Left cardiac atrium (tissue), 4 donors: ENCODE measurements around the gene KDELR3. TPM values are rescaled to one million over a fixed set of nuclear protein-coding genes. Genes with fewer than 3 reads are reported as not detected.
A peak's percentile ranks its signal among the peaks of the same experiment; 100 is the strongest.
"Not testable (repeated sequence)": the region's sequence is repeated elsewhere in the genome, so short reads cannot be mapped to it uniquely, and the experiment has no call there.

Experiments
- ATAC-seq, 2 donors: fragments of 200-7000 bp; cut with Tn5 transposase; one replicate each; pipeline ENCODE4 v1.9.1; 2020; ENCODE audit warnings: mild to moderate bottlenecking in 2 of 2, moderate library complexity in 2 of 2
- DNase-seq: peaks from one replicate; pipeline ENCODE4 v3.0.0-alpha.2; 2020
- intact Hi-C, 2 donors: fragments of 100-400 bp; cut with DNase I; formaldehyde crosslinking; loops; one replicate each; pipeline versions ENCODE4 v1.14.1 to v1.15.1; 2022 to 2023
- total RNA-seq, 2 donors: library from RNA; stranded (reverse); fragmentation: NEBNext Ultra II Directional; extraction: Animal tissue kit (Norgen Biotek cat#: 25700); gene quantifications; one replicate each; pipeline ENCODE4 v1.2.1, GENCODE V29; 2021
- donor health status: DM: no; HTN: yes; CAD: no.
- donor health status: DM: no; HTN: yes; CAD: no; lungs with severe emphysema.
- donor health status: DM: yes; HTN: yes; CAD: no.
- donor health status: Dilated cardiomyopathy.

The KDELR3 gene
- total RNA-seq, 2 donors from 2014 or later = 9.2 to 10.1 TPM

DNA sequence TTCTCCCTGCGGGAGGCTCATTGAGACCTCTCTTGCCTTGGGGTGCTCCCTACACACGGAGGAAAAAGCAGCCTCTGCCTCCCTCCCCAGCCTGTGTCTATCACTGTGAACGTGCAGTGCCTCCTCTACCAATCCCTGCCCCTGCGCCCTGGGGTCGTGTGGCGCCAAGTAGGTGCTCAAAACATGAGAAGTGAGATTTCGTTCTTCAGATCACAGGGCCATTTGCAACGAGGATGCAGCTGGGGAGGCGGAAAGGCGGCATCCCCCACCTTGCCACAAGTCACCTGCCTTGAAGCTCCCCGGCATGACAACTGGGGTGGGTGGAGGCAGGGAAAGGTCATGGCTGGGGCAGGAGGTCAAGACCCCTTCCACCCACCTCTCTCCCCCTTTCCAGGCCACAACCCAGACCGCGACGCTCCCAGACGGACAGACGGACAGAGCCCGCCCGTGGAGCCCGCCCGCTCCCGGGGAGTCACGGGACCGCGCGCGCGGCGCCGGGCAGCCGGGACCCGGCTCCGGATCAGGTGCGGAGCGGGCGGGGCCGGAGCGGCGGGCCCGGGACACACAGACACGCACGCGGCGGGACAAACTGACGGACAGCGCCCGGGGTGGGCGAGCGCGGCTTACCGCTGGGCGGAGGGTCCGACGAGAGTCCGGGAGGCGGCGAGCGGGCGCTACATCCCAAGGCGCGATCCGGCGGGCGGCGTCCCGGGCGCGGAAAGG, 13.4 kb upstream of the KDELR3 start:
- intact Hi-C loops = loop anchor here in 1 of 2 donors (5.0 kb wide), 1 partner anchor 42 kb away; no protein-coding TSS in a partner anchor
- DNase-seq (no peak), ATAC-seq (peak in 1 of 2 donors; percentile 6)

- intact Hi-C loops = loop anchor here in 1 of 2 donors (5.0 kb wide), 1 partner anchor 43 kb away; no protein-coding TSS in a partner anchor
- ATAC-seq (no peak), DNase-seq (no peak)
Observed at GRCh38 chr22:38455076-38455529, 12.8 kb upstream of the KDELR3 start, which contains the start of gene KCNJ4. TSS of gene KCNJ4 (minus strand) at chr22:38455199. CDS start at chr22:38428132, 27,067 bp downstream.

- DNase-seq (peak; percentile 50), ATAC-seq (peak; percentile 1 to 8)
- intact Hi-C loops = loop anchor here in 1 of 2 donors (5.0 kb wide), 1 partner anchor 43 kb away; no protein-coding TSS in a partner anchor
Observed at GRCh38 chr22:38455530-38456271, 12.2 kb upstream of the KDELR3 start.

- ATAC-seq = no peak
- intact Hi-C loops = loop anchor here in 1 of 2 donors (5.0 kb wide), 1 partner anchor 44 kb away; no protein-coding TSS in a partner anchor
- no peak for DNase-seq
Observed at GRCh38 chr22:38456272-38456835, 11.5 kb upstream of the KDELR3 start.

GRCh38 chr22:38456841-38457699, 10.8 kb upstream of the KDELR3 start:
- ATAC-seq (no peak), DNase-seq (peak; percentile 56)
- intact Hi-C loops = loop anchor here in 1 of 2 donors (5.0 kb wide), 1 partner anchor 45 kb away; no protein-coding TSS in a partner anchor

DNA sequence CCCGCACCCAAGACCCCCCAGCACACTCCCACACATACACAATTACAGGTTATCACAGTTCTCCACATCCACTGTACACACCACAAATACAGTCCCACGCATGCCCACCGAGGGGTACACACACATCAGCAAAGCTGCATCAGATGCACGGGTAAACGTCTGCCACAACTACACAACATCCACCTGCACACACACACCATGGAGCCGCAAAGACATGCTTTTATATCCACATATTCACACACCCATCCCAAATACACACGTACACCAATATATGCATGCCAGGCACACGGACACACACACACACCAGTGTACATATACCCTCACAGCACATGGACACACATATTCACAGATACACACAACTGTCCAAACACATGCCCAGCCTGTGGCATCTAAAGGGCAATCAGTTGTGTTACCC, 7.5 kb upstream of the KDELR3 start:
- DNase-seq (no peak), ATAC-seq (no peak)
- intact Hi-C loops = no loop called here

GRCh38 chr22:38461057-38461413, 6.9 kb upstream of the KDELR3 start:
- intact Hi-C loops = no loop called here
- DNase-seq (no peak), ATAC-seq (peak; percentile 6 to 10)

- ATAC-seq (peak; percentile 79 to 81), DNase-seq (peak; percentile 87)
- intact Hi-C loops = no loop called here
Observed at GRCh38 chr22:38461414-38462081, 6.3 kb upstream of the KDELR3 start.

DNA sequence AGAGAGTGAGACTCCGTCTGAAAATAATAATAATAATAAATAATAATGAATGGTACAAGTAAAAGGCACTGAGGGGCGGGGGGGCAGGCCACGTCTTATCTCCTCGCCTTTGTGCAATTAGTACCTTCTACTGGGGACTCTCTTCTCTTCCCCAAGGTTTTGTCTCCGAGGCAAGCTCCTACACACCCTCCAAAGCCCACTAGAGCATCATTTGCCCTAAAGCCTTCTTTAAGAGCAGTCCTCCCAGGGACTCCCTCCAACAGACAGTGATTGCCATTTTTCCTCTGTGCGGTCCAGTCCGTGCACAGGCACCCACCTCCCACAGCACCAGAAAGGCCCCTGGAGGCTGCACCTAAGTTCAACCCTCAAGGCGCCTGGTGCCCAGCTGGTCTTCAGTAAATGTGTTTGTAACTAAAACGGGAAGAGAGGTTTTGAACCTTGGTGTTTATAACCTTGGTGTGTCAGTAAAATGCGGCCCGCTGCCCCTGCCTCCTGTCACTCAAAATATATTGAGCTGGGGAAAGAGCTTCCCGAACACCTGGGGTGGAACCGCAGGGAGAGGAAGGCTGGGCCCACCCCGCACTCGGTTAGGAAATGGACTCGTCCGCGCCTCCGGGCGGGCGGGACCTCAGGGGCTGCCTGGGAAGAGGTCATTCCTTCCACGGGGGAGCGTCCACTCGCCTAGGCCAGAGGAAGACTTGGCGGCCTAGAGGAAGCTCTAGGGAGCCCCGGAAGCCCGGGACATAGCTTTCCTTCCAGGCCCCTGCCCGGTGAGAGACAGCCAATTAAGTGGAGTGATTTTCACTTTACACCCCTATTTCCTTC, 4.7 kb upstream of the KDELR3 start:
- DNase-seq (peak; percentile 67), ATAC-seq (peak; percentile 60 to 71)
- intact Hi-C loops = no loop called here

DNA sequence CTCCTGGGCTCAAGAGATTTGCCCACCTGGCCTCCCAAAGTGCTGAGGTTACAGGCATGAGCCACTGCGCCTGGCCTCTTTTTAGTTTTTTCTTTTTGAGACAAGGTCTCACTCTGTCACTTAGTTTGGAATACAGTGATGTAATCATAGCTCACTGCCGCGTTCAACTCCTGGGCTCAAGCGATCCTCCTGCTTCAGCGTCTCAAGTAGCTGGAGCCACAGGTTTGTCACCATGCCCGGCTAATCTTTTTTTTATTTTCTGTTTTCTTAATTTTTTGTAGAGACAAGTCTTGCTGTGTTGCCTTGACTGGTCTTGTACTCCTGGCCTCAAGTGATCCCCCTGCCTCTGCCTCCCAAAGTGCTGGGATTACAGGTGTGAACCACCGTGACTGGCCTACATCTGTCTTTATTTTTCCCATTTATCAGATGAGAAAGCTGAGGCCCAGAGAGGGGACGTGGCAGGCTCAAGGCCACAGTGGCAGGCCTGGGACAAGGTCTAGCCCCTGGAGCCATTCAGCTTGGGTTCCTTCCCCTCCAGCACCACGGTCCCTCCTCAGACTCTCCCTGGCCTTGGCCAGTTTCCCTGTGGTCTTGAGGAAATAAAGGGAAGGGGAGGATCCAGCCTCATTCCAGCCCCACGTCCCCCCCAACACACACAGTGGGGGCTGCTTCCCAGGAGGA, 2.8 kb upstream of the KDELR3 start:
- intact Hi-C loops = no loop called here
- DNase-seq (peak; percentile 14), ATAC-seq (no peak)

- intact Hi-C loops = no loop called here
- no peak for ATAC-seq
- peak; percentile 15 for DNase-seq
Observed at GRCh38 chr22:38465673-38466490, 2.0 kb upstream of the KDELR3 start.

DNA sequence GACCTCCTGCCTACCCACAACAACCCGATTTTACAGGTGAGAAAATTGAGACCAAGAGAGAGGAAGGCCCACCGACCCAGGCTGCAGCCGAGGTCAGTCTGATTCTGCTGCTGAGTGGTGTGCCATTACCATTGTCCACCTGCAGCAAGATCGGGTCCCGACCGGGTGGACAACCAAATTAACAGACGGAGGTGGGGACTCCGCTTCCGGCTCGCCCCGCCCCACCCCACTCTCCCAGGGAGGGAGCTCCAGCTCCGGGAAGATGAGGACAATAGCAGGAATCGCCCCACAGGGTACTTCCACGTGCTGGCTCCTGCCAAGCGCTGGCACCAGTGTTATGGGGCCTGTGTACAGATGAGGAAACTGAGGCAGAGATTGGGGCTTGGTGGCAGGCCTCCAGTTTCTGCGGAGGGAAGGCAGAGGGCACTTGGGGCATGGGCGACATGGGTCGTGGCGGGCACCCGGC, 425 bp upstream of the KDELR3 start:
- intact Hi-C loops = no loop called here
- DNase-seq (peak; percentile 35), ATAC-seq (peak in 1 of 2 donors; percentile 13)

DNA sequence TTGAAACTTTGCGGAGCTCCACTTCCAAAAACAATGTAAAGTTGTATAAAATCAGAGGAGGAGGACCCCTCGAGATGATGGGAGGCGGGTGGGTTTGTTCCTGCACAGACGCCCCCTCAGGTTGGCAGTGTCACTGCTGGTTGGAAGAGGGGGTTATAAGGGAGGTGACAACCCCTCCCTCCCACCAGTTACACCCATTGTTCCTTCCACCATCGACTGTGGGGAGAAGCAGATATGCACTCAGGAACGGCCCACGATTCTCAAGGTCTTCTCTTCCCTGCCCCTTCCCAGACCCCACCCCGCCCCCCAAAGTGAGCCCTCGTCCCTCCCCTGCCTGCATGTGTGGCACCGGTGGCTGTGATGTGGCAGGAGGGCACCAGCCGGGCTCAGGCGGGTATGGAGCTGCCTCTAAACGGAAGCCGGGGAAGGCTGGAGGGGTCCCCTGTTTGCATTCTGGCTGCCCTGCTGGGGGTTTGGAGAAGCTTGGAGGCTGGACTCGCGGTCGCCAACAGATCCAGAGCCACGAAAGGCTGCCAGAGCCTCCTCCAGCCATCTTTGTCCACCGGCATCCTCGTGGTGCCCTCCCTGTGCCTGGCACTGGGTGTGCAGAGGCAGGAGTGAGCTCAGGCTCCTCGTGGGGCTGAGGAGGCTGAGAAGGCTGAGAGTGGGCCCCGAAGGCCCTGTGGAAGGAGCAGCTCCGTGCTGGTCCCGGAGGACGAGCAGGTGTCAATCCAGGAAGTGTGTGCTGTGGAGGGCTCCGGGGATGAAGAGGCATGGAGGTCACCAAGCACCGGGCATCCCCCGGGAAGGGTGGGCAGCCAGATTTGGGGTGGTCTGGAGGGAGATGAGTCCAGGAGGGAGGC, 778 bp downstream of the KDELR3 start:
- intact Hi-C loops = no loop called here
- DNase-seq = no peak
- peak; percentile 10 to 22 for ATAC-seq

DNA sequence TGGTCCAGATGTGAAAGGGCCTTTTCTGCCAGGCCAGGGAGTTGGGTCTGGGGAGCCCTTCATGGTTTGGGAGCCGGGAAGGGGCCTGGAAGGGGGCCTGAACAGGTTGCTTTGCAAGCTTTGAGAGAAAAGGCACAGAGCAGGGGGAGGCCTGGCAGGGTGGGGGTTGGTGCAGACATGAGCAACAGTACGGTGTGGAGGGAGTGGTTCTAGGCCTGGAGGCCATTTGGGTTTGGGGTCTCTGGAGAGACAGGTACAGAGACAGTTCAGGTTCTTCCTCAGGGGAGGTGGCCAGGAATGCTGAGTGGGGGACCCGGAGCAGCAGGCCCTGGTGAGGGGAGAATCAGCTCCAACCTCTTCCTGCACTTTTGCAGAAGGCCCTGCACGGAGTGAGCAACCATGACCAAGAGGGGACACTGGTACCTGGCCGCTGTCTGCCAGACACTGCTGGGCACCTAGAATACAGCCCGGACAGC, 1.4 kb downstream of the KDELR3 start:
- ATAC-seq (no peak), DNase-seq (no peak)
- intact Hi-C loops = no loop called here

GRCh38 chr22:38470179-38470578, 2.3 kb downstream of the KDELR3 start:
- intact Hi-C loops, DNase-seq, ATAC-seq: not testable (repeated sequence)
